ENCODE data around the gene ZNF438. TPM values are rescaled to one million over a fixed set of nuclear protein-coding genes. Genes with fewer than 3 reads are reported as not detected.

Gene ZNF438
- total RNA-seq, 2 donors from 2014 or later: 2.6 to 2.9 TPM

DNA sequence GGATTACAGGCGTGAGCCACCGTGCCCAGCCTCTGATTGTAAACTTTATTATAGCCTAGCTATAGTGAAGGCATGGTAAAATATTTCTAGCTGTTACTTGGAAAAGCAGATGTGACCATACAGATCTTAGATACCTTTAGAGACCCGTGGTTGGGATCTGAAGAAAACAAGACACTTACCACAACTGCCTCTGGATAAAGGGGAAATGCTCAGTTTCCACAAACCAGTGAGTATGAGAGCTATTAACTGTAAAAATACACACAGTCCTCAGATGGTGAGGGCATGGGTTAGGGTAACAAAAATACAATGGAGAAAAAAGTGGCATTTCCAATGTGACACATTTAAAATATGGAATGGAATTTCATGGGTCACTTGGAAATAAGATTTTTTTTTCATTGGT, 63.0 kb downstream of the ZNF438 start:
- Histone ChIP-seq H3K4me1 (no peaks in the 10 kb centered on the region), H3K4me3 (no peak overlapping the region), H3K27ac (no peak overlapping the region), H3K27me3 (no peaks in the 10 kb centered on the region), H3K36me3 (replicated peaks in 1 of 2; ENCODE audit: insufficient read depth in 1 of 2, low read depth in 2 of 2) (no peaks in the 10 kb centered on the region), H3K9me3 (no peaks in the 10 kb centered on the region)
- intact Hi-C loops (cut with DNase I): no loop called here
- 95% methylated on average over 3 of the region's 3 CpGs for WGBS, 2 donors
- ATAC-seq (no peak), DNase-seq (no peak)
- TF ChIP-seq, protein P1, sequence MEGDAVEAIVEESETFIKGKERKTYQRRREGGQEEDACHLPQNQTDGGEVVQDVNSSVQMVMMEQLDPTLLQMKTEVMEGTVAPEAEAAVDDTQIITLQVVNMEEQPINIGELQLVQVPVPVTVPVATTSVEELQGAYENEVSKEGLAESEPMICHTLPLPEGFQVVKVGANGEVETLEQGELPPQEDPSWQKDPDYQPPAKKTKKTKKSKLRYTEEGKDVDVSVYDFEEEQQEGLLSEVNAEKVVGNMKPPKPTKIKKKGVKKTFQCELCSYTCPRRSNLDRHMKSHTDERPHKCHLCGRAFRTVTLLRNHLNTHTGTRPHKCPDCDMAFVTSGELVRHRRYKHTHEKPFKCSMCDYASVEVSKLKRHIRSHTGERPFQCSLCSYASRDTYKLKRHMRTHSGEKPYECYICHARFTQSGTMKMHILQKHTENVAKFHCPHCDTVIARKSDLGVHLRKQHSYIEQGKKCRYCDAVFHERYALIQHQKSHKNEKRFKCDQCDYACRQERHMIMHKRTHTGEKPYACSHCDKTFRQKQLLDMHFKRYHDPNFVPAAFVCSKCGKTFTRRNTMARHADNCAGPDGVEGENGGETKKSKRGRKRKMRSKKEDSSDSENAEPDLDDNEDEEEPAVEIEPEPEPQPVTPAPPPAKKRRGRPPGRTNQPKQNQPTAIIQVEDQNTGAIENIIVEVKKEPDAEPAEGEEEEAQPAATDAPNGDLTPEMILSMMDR (IDR thresholded peaks at IDR 0.05): no peak
- TF ChIP-seq POLR2A (IDR thresholded peaks at IDR 0.05): no peak

DNA sequence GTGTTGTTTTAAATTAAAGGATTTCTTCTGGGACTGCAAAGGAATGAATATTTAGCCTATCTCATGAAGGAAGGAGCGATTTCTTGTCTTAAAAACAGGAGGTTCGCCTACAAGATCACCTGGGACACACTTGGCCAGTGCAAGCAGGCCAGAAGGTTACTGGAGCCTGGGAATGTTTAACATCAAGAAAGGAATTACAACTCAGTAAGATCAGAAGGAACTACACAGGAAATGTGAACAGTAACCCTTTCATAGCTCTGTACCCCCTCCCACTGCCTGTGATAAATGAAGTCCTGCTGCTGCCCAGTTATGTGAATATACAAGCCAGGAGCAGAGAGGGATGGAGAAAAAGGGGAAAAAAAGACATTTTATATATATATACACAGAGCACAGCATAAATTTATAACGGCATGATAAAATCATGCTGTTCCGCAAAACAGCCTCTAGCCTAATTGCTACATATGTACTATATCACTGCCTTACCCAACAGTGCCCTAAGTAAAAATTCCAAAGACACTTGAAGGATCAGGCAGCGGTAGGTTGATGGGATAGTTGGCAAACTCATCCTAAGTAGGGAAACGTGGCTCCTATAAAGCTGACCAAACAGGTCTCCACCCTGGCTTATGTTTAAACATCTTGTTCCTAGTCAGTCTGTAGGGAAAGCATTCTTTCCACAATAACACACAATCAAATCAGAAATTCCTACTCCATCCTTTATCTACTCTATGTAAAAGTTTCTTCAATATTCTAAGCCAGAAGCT, 63.8 kb downstream of the ZNF438 start:
- WGBS, 2 donors: 68 to 69% methylated on average over 6 of the region's 6 CpGs
- no peaks in the 10 kb centered on the region for H3K36me3 ChIP-seq (replicated peaks in 1 of 2; ENCODE audit: insufficient read depth in 1 of 2, low read depth in 2 of 2)
- DNase-seq (no peak), ATAC-seq (no peak)
- TF ChIP-seq, protein P1 (IDR thresholded peaks at IDR 0.05): no peak
- no peak for TF ChIP-seq POLR2A (IDR thresholded peaks at IDR 0.05)
- H3K27ac ChIP-seq: no peak overlapping the region
- intact Hi-C loops (cut with DNase I): no loop called here
- no peak overlapping the region for H3K4me3 ChIP-seq
- H3K4me1 ChIP-seq: no peaks in the 10 kb centered on the region
- H3K27me3 ChIP-seq: no peaks in the 10 kb centered on the region
- H3K9me3 ChIP-seq: no peaks in the 10 kb centered on the region

DNA sequence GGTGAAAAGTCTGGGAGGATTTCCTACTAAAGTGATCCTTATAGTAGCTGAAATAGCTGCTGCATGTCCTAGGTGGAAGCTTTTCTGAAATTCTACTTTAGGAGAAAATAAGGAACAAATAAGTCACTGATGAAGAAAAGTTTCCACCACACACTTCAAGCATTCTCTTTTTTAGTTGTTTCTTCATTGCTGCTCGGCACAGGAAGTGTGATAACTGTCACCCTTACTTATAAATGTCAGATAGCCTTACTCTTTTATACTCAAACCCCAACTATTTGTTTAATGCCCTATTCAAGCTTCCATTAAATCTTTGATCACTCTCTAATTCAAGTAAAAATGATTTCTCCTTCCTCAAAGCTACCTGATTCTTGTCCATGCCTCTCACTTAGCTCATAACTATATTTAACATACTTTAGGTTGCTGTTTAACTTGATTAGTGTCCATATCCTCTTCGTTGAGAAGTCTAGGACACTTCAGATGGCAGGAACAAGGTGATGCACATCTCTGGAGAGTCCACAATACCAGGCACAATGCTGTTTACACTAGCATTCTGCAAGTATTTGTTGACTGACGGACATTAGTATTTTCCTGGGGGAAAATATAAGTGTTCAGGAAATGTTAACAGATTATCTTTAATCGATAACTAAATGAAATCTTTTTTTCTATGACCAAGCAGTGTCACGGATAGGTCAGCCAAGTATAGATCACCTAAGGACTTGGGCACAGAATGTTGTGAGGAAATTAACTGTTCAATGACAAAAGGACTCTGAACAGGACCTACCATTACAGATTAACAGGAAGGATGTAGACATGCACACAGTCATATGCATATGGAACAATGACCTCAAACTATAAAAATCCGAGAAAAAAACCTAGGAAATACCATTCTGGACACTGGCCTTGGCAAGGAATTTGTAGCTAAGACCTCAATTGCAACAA, 67.4 kb downstream of the ZNF438 start:
- Histone ChIP-seq H3K27ac (no peak overlapping the region), H3K9me3 (no peaks in the 10 kb centered on the region), H3K27me3 (no peaks in the 10 kb centered on the region), H3K4me1 (no peaks in the 10 kb centered on the region), H3K4me3 (no peak overlapping the region), H3K36me3 (replicated peaks in 1 of 2; ENCODE audit: insufficient read depth in 1 of 2, low read depth in 2 of 2) (no peaks in the 10 kb centered on the region)
- WGBS, 2 donors: 36 to 46% methylated on average over 6 of the region's 6 CpGs
- TF ChIP-seq, protein P1 (IDR thresholded peaks at IDR 0.05): no peak
- no peak for TF ChIP-seq POLR2A (IDR thresholded peaks at IDR 0.05)
- ATAC-seq (no peak), DNase-seq (no peak)
- intact Hi-C loops (cut with DNase I): no loop called here

DNA sequence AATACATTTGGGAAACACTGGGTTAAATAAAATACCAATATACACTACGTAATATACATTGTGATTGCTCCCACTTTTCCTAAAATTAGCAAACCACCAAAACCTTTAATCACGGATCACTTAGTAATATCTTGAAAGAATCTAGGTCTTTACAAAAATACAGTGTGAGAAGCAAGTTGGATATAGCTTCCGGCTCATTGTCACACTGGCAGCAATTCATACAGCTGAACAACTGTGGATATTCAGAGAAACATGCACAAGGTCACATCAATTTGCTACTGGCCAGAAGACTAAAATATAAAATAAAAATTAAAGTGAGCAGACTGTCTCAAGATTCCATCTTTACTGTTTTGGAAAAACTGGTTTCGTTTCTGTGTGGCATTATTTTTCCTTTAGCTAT, 69.1 kb downstream of the ZNF438 start:
- Histone ChIP-seq H3K27me3 (no peaks in the 10 kb centered on the region), H3K4me1 (no peaks in the 10 kb centered on the region), H3K4me3 (no peak overlapping the region), H3K36me3 (replicated peaks in 1 of 2; ENCODE audit: insufficient read depth in 1 of 2, low read depth in 2 of 2) (no peaks in the 10 kb centered on the region), H3K9me3 (no peaks in the 10 kb centered on the region), H3K27ac (no peak overlapping the region)
- WGBS, 2 donors: 83 to 86% methylated on average over 4 of the region's 4 CpGs
- DNase-seq: no peak
- no peak for ATAC-seq
- TF ChIP-seq POLR2A (IDR thresholded peaks at IDR 0.05): no peak
- TF ChIP-seq, protein P1 (IDR thresholded peaks at IDR 0.05): no peak
- intact Hi-C loops (cut with DNase I): no loop called here
